OCI-LY3 (cell line): ENCODE results near the gene CALR.
"Not testable (repeated sequence)": the region's sequence is repeated elsewhere in the genome, so short reads cannot be mapped to it uniquely, and the experiment has no call there.

Experiments used
- CTCF ChIP-seq: fragments of 200-600, 300-600 bp; sonication (generic); IDR thresholded peaks from 2 replicates; pipeline ENCODE4 v1.5.1; 2014; ENCODE audit warnings: antibody characterized with exemption, low read length, low read depth
- EZH2phosphoT487 ChIP-seq: fragments of 200-600 bp; shearing (Covaris generic); IDR thresholded peaks from 2 replicates; pipeline ENCODE4 v1.6.1; 2018; ENCODE audit warnings: antibody characterized with exemption, mixed run types, low read depth

GRCh38 chr19:12915860-12916259 lies 22.5 kb upstream of the CALR start:
- TF ChIP-seq CTCF, EZH2phosphoT487: not testable (repeated sequence)
